ENCODE data around the gene KYNU. TPM values are rescaled to one million over a fixed set of nuclear protein-coding genes. Genes with fewer than 3 reads are reported as not detected.

Gene KYNU
- total and polyA plus RNA-seq, 9 of the 15 experiments (the other 6 are each of a cell fraction or from before 2014, with no cell fraction given) = 2.6 to 11.6 (median 7.2) TPM

- TF ChIP-seq, protein P1, sequence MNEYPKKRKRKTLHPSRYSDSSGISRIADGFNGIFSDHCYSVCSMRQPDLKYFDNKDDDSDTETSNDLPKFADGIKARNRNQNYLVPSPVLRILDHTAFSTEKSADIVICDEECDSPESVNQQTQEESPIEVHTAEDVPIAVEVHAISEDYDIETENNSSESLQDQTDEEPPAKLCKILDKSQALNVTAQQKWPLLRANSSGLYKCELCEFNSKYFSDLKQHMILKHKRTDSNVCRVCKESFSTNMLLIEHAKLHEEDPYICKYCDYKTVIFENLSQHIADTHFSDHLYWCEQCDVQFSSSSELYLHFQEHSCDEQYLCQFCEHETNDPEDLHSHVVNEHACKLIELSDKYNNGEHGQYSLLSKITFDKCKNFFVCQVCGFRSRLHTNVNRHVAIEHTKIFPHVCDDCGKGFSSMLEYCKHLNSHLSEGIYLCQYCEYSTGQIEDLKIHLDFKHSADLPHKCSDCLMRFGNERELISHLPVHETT (CRISPR knock-in tag; conservative IDR thresholded peaks at IDR 0.05 in 1 of 2, IDR thresholded peaks at IDR 0.05 in 1 of 2) = no peak; a peak in 1 of 4 replicates
- TF ChIP-seq BACH1 (tag; IDR thresholded peaks at IDR 0.05) = peak; percentile 69; the same call in 1 of the 2 replicates
- TF ChIP-seq U2AF2 (optimal IDR thresholded peaks at IDR 0.05; ENCODE audit: low read depth, low read length) = no peak
- no peak for TF ChIP-seq NONO (IDR thresholded peaks at IDR 0.05; ENCODE audit: low read depth in 2 of 2, low read length in 1 of 2)
- TF ChIP-seq, protein P2, sequence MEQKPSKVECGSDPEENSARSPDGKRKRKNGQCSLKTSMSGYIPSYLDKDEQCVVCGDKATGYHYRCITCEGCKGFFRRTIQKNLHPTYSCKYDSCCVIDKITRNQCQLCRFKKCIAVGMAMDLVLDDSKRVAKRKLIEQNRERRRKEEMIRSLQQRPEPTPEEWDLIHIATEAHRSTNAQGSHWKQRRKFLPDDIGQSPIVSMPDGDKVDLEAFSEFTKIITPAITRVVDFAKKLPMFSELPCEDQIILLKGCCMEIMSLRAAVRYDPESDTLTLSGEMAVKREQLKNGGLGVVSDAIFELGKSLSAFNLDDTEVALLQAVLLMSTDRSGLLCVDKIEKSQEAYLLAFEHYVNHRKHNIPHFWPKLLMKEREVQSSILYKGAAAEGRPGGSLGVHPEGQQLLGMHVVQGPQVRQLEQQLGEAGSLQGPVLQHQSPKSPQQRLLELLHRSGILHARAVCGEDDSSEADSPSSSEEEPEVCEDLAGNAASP (IDR thresholded peaks at IDR 0.05) = no peak
- TF ChIP-seq MYC (IDR thresholded peaks at IDR 0.05; ENCODE audit: low read depth, low read length) = no peak
- no peak for TF ChIP-seq MYC (CRISPR knock-in tag; IDR thresholded peaks at IDR 0.05; ENCODE audit: borderline replicate concordance, low read depth)
- TF ChIP-seq, protein P3, sequence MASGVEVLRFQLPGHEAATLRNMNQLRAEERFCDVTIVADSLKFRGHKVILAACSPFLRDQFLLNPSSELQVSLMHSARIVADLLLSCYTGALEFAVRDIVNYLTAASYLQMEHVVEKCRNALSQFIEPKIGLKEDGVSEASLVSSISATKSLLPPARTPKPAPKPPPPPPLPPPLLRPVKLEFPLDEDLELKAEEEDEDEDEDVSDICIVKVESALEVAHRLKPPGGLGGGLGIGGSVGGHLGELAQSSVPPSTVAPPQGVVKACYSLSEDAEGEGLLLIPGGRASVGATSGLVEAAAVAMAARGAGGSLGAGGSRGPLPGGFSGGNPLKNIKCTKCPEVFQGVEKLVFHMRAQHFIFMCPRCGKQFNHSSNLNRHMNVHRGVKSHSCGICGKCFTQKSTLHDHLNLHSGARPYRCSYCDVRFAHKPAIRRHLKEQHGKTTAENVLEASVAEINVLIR (CRISPR knock-in tag; IDR thresholded peaks at IDR 0.05) = peak; percentile 72; the same call in 1 of the 2 replicates
- peak; percentile 55 for TF ChIP-seq MAFG (tag; conservative IDR thresholded peaks at IDR 0.05)
- no peak for TF ChIP-seq SMAD3 (CRISPR knock-in tag; conservative IDR thresholded peaks at IDR 0.05)
- no peak for TF ChIP-seq MECOM (CRISPR knock-in tag; IDR thresholded peaks at IDR 0.05)
- peak; percentile 68; the same call in 1 of the 2 replicates for TF ChIP-seq CREB1 (IDR thresholded peaks at IDR 0.05)
- no peak for TF ChIP-seq CREB1 (CRISPR knock-in tag; IDR thresholded peaks at IDR 0.05)
Measured at GRCh38 chr2:142872882-142873724, 4.4 kb upstream of the KYNU start (continued).

Measured in K562 (cell line).